Fibroblast of skin of scalp (primary cell): ENCODE results near the gene FGF14.
"Not testable (repeated sequence)": the region's sequence is repeated elsewhere in the genome, so short reads cannot be mapped to it uniquely, and the experiment has no call there.

Source experiments
- DNase-seq: peaks from one replicate; pipeline ENCODE4 v3.0.0-alpha.2; 2013

The FGF14 gene

GRCh38 chr13:102033857-102034331, 368.0 kb downstream of the FGF14 start:
- DNase-seq: no peak

- DNase-seq: no peak
Measured at GRCh38 chr13:102033386-102033785, 368.5 kb downstream of the FGF14 start.

- no peak for DNase-seq
Measured at GRCh38 chr13:102028868-102029267, 373.0 kb downstream of the FGF14 start.

- DNase-seq: no peak
Measured at GRCh38 chr13:102028206-102028605, 373.6 kb downstream of the FGF14 start.

GRCh38 chr13:102021777-102022176, 380.1 kb downstream of the FGF14 start:
- DNase-seq: no peak

GRCh38 chr13:102020611-102021216, 381.1 kb downstream of the FGF14 start:
- DNase-seq: no peak

- no peak for DNase-seq
Measured at GRCh38 chr13:102018716-102019115, 383.1 kb downstream of the FGF14 start.

- DNase-seq: no peak
Measured at GRCh38 chr13:102017248-102017647, 384.6 kb downstream of the FGF14 start.

GRCh38 chr13:102012299-102013293, 389.3 kb downstream of the FGF14 start:
- no peak for DNase-seq

GRCh38 chr13:102011455-102011854, 390.4 kb downstream of the FGF14 start:
- DNase-seq: not testable (repeated sequence)

GRCh38 chr13:102003848-102004570, 397.8 kb downstream of the FGF14 start:
- DNase-seq: peak; percentile 2

- no peak for DNase-seq
Measured at GRCh38 chr13:102002287-102002686, 399.6 kb downstream of the FGF14 start.

- DNase-seq: no peak
Measured at GRCh38 chr13:102000764-102001163, 401.1 kb downstream of the FGF14 start.

GRCh38 chr13:101998129-101998528, 403.7 kb downstream of the FGF14 start:
- no peak for DNase-seq

GRCh38 chr13:101996954-101997353, 404.9 kb downstream of the FGF14 start:
- no peak for DNase-seq

- DNase-seq: no peak
Measured at GRCh38 chr13:101989798-101990350, 412.0 kb downstream of the FGF14 start.

GRCh38 chr13:101988140-101988539, 413.7 kb downstream of the FGF14 start:
- no peak for DNase-seq

- DNase-seq: no peak
Measured at GRCh38 chr13:101986316-101986715, 415.5 kb downstream of the FGF14 start.

GRCh38 chr13:101985321-101985720, 416.5 kb downstream of the FGF14 start:
- DNase-seq: peak; percentile 43

GRCh38 chr13:101982903-101983302, 418.9 kb downstream of the FGF14 start:
- DNase-seq: no peak

GRCh38 chr13:101979825-101980224, 422.0 kb downstream of the FGF14 start:
- no peak for DNase-seq

- no peak for DNase-seq
Measured at GRCh38 chr13:101978552-101979315, 423.1 kb downstream of the FGF14 start.
